Panc1 (cell line): ENCODE results near the gene RNF224. TPM values are rescaled to one million over a fixed set of nuclear protein-coding genes. Genes with fewer than 3 reads are reported as not detected.
A peak's percentile ranks its signal among the peaks of the same experiment; 100 is the strongest.

ENCODE experiments used
- ATAC-seq: fragments of 200-7000 bp; cut with Tn5 transposase; 2 replicates; pipeline ENCODE4 v1.9.1; 2020; ENCODE audit warnings: mild to moderate bottlenecking, moderate library complexity
- BruUV-seq: library from RNA; stranded (reverse); fragments of 400-500 nt; replicated peaks from 2 replicates; lab custom pipeline; 2021; lab: Mats Ljungman, UMichigan
- CTCF ChIA-PET: fragments of 300-600 bp; sonication (Branson Sonifier 250); formaldehyde crosslinking; loops from one replicate; lab custom pipeline; 2022; ENCODE audit warnings: antibody characterized with exemption; lab: Charles Lee
- POLR2A ChIA-PET: fragments of 300-600 bp; sonication (Branson Sonifier 250); formaldehyde crosslinking; loops from one replicate; lab custom pipeline; 2022; ENCODE audit warnings: antibody characterized with exemption; lab: Charles Lee
- DNase-seq: peaks from one replicate; pipeline ENCODE4 v3.0.0-alpha.2; 2010; ENCODE audit warnings: low read depth, low spot score
- H3K27ac ChIP-seq: 2 replicates; pipeline ENCODE4 v1.5.1; 2011; ENCODE audit warnings: mild to moderate bottlenecking, low read length, inconsistent platforms
- H3K27me3 ChIP-seq: fragments of 200-500 bp; sonication (Bioruptor generic); 2 replicates; pipeline ENCODE4 v1.6.0; 2014; ENCODE audit warnings: low read length, inconsistent platforms; ENCODE audit not compliant: control insufficient read depth, insufficient read depth
- H3K36me3 ChIP-seq: fragments of 200-500 bp; sonication (Bioruptor generic); 2 replicates; pipeline ENCODE4 v1.5.1; 2014; ENCODE audit warnings: inconsistent platforms, mild to moderate bottlenecking, low read length, moderate library complexity; ENCODE audit not compliant: control insufficient read depth, insufficient read depth
- H3K4me1 ChIP-seq: 2 replicates; pipeline ENCODE4 v1.5.1; 2011; ENCODE audit warnings: inconsistent platforms, mild to moderate bottlenecking, low read length, moderate library complexity; ENCODE audit not compliant: control insufficient read depth, insufficient read depth
- H3K4me3 ChIP-seq, 2 experiments: 2 replicates each; pipeline ENCODE4 v1.5.1; 2011 to 2012; ENCODE audit warnings: low read depth in 2 of 2, low read length in 2 of 2, mild to moderate bottlenecking in 2 of 2, inconsistent platforms in 1 of 2, moderate library complexity in 1 of 2
- H3K9me3 ChIP-seq: fragments of 200-500 bp; sonication (Bioruptor generic); 2 replicates; pipeline ENCODE4 v1.5.1; 2014; ENCODE audit warnings: low read depth, mild to moderate bottlenecking, inconsistent platforms, low read length, moderate library complexity; ENCODE audit not compliant: control insufficient read depth, insufficient read depth
- CTCF ChIP-seq: fragments of 450-650 bp; IDR thresholded peaks from 2 replicates; pipeline ENCODE4 v1.5.1; 2017; ENCODE audit warnings: mild to moderate bottlenecking
- POLR2AphosphoS5 ChIP-seq: IDR thresholded peaks from 2 replicates; pipeline ENCODE4 v1.6.1; 2012; ENCODE audit warnings: mild to moderate bottlenecking, low read depth, low read length, moderate library complexity
- SIN3A ChIP-seq: IDR thresholded peaks from 2 replicates; pipeline ENCODE4 v1.6.1; 2012; ENCODE audit warnings: low read depth, mild to moderate bottlenecking, low read length, moderate library complexity, borderline replicate concordance; ENCODE audit not compliant: insufficient read depth
- TCF7L2 ChIP-seq: IDR thresholded peaks from 2 replicates; pipeline ENCODE4 v1.6.1; 2011; ENCODE audit warnings: mild to moderate bottlenecking, low read depth, low read length, inconsistent platforms
- in situ Hi-C: cut with HindIII; loops from 2 replicates; pipeline ENCODE4 v1.10.0; 2016; ENCODE audit warnings: low sequenced_read_pairs, low pct_unique_long_range_greater_than_20kb
- intact Hi-C: fragments of 100-400 bp; cut with micrococcal nuclease; formaldehyde crosslinking; loops from one replicate; pipeline ENCODE4 v1.10.0; 2022; ENCODE audit not compliant: unreplicated experiment
- total RNA-seq: library from RNA; stranded (reverse); gene quantifications from one replicate; pipeline ENCODE4 v1.2.1, GENCODE V29; 2021; ENCODE audit not compliant: unreplicated experiment
- TF ChIP-seq, protein P1 (sequence below), 2 experiments: IDR thresholded peaks; 2 replicates each; pipeline ENCODE4 v1.6.1; 2011 to 2012; ENCODE audit warnings: low read depth in 2 of 2, control low read depth in 1 of 2, low read length in 1 of 2, mild to moderate bottlenecking in 1 of 2, moderate library complexity in 1 of 2; ENCODE audit not compliant: insufficient read depth in 1 of 2

The RNF224 gene
- total RNA-seq, 1 experiment from 2014 or later: 0.15 TPM

DNA sequence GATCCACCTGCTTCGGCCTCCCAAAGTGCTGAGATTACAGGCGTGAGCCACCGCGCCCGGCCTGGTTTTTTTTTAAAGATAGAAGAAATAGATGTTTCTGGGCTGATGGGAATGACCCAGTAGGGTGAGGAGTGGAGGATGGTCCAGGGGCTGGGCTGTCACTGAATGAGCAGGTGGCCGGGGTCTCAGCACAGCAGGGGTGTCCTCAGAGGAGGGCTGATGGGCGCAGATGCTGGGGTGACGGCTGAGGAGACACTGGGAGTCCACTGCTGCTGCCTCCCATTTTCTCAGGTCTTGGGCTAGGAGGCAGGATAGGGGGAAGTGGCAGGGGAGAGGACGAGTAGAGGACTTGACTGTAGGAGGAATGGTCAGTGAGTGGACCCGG lies 47.9 kb downstream of the RNF224 start:
- BruUV-seq: no TSS peak
- Histone ChIP-seq H3K27me3 (no peaks in the 10 kb centered on the region), H3K27ac (peak overlapping the region; percentile 84; the same call in 1 of the 2 replicates), H3K4me1 (peaks cover 13% of the 10 kb centered on the region), H3K4me3 (no peak overlapping the region), H3K36me3 (peaks cover 3% of the 10 kb centered on the region; the same call in 1 of the 2 replicates), H3K9me3 (no peaks in the 10 kb centered on the region)
- ChIA-PET CTCF (interaction anchor here (0.5 kb wide), 1 partner anchor 9 kb away, joined by 3 read pairs; no protein-coding TSS in a partner anchor), POLR2A (no interaction called here)
- ATAC-seq (no peak), DNase-seq (no peak)
- intact Hi-C loops: no loop called here
- in situ Hi-C loops: no loop called here
- TF ChIP-seq CTCF: no peak
- TF ChIP-seq SIN3A: no peak

DNA sequence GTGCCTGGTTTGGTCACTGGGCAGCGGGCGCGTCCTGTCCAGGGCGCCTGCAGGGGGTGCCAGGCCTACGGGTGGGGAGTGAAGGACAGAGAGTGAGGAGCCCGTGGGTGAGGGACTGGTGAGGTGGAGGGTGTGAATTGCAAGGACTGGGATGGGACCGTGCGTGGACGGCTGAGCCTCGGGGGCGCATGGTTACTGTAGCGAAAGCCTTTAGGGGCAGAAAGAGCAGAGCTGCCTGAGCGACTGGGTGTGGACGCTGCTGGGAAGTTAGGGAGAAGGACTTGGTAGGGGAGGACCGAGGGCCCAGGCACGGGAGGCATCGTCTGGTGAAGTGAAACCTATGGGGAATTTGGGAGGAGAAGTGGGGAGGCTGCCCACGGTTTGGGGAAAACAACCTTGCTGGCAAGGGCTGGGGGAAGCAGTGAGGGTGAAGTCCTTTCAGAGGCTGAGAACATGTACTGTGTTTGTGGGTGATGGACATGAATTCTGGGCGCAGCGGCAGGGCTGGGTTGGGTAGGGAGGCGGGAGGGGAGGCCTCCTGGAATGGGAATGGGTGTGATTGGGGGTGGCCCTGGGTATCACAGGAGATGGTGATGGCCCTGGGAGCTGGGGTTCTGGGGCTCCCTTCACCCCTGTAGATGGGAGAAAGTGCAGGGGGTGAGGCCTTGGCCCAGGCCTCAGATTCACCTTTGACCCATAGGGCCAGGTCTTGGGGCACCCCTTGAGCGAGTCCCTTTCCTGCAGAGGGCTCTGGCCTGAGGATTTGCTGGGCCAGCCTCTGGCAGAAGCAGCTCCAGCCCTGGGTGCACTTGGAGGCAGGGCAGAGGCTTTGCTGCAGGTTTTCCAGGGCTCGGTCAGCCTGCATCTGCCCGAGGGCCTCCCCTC lies 48.5 kb downstream of the RNF224 start:
- BruUV-seq: no TSS peak
- no peak overlapping the region for H3K4me3 ChIP-seq
- H3K36me3 ChIP-seq: peaks cover 3% of the 10 kb centered on the region; the same call in 1 of the 2 replicates
- POLR2A ChIA-PET: interaction anchor here (0.5 to 0.6 kb wide), 2 partner anchors 17 to 95 kb away, joined by 3 read pairs; no protein-coding TSS in a partner anchor
- DNase-seq (no peak), ATAC-seq (peak; percentile 47)
- peak overlapping the region; percentile 84 for H3K27ac ChIP-seq
- peaks cover 13% of the 10 kb centered on the region for H3K4me1 ChIP-seq
- TF ChIP-seq POLR2AphosphoS5 (no peak), TCF7L2 (no peak), CTCF (no peak), SIN3A (no peak)
- TF ChIP-seq, protein P1, sequence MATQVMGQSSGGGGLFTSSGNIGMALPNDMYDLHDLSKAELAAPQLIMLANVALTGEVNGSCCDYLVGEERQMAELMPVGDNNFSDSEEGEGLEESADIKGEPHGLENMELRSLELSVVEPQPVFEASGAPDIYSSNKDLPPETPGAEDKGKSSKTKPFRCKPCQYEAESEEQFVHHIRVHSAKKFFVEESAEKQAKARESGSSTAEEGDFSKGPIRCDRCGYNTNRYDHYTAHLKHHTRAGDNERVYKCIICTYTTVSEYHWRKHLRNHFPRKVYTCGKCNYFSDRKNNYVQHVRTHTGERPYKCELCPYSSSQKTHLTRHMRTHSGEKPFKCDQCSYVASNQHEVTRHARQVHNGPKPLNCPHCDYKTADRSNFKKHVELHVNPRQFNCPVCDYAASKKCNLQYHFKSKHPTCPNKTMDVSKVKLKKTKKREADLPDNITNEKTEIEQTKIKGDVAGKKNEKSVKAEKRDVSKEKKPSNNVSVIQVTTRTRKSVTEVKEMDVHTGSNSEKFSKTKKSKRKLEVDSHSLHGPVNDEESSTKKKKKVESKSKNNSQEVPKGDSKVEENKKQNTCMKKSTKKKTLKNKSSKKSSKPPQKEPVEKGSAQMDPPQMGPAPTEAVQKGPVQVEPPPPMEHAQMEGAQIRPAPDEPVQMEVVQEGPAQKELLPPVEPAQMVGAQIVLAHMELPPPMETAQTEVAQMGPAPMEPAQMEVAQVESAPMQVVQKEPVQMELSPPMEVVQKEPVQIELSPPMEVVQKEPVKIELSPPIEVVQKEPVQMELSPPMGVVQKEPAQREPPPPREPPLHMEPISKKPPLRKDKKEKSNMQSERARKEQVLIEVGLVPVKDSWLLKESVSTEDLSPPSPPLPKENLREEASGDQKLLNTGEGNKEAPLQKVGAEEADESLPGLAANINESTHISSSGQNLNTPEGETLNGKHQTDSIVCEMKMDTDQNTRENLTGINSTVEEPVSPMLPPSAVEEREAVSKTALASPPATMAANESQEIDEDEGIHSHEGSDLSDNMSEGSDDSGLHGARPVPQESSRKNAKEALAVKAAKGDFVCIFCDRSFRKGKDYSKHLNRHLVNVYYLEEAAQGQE (IDR thresholded peaks at IDR 0.05; ENCODE audit: insufficient read depth in 1 of 2, low read depth in 2 of 2, low read length in 1 of 2): no peak
- CTCF ChIA-PET: interaction anchor here (0.7 kb wide), 1 partner anchor 11 kb away, joined by 6 read pairs; no protein-coding TSS in a partner anchor
- no peaks in the 10 kb centered on the region for H3K27me3 ChIP-seq
- H3K9me3 ChIP-seq: no peaks in the 10 kb centered on the region
- intact Hi-C loops: no loop called here
- in situ Hi-C loops: no loop called here
